Heart right ventricle (tissue), 16 donors: ENCODE data around the gene AZU1. TPM values are rescaled to one million over a fixed set of nuclear protein-coding genes. Genes with fewer than 3 reads are reported as not detected.

ENCODE experiments used
- ATAC-seq, 8 donors: fragments of 200-7000 bp; cut with Tn5 transposase; one replicate each; pipeline ENCODE4 v1.9.1; 2020; ENCODE audit warnings: mild to moderate bottlenecking in 8 of 8, moderate library complexity in 8 of 8, moderate number of reproducible peaks in 1 of 8
- DNase-seq, 2 donors: peaks; one replicate each; pipeline ENCODE4 v3.0.0-alpha.2; 2020
- H3K27ac ChIP-seq, 10 donors: fragments of 200-600 bp; sonication (generic) in 2 of 10; one replicate each; pipeline versions ENCODE4 v1.5.0 to v1.8.0; 2020 to 2022; ENCODE audit warnings: mild to moderate bottlenecking in 3 of 10
- H3K27me3 ChIP-seq, 7 donors: fragments of 200-600 bp; one replicate each; pipeline ENCODE4 v1.8.0; 2021 to 2022; ENCODE audit warnings: mild to moderate bottlenecking in 2 of 7
- H3K36me3 ChIP-seq, 9 donors: fragments of 200-600 bp; sonication (generic) in 1 of 9; one replicate each; pipeline versions ENCODE4 v1.5.0 to v1.8.0; 2020 to 2022; ENCODE audit warnings: mild to moderate bottlenecking in 2 of 9
- H3K4me1 ChIP-seq, 9 donors: fragments of 200-600 bp; sonication (generic) in 1 of 9; one replicate each; pipeline versions ENCODE4 v1.5.0 to v1.8.0; 2020 to 2022; ENCODE audit warnings: mild to moderate bottlenecking in 4 of 9
- H3K4me3 ChIP-seq, 10 donors: fragments of 200-600 bp; sonication (generic) in 2 of 10; one replicate each; pipeline versions ENCODE4 v1.5.0 to v1.8.0; 2020 to 2022; ENCODE audit warnings: mild to moderate bottlenecking in 7 of 10, moderate library complexity in 2 of 10
- H3K9me3 ChIP-seq, 11 donors: fragments of 200-600 bp in 10 of 11; sonication (generic) in 2 of 11; one replicate each; pipeline versions ENCODE4 v1.5.0 to v1.8.0; 2013 to 2022; ENCODE audit warnings: mild to moderate bottlenecking in 2 of 11, control low read depth in 1 of 11, moderate library complexity in 1 of 11
- CTCF ChIP-seq, 9 donors: fragments of 200-600 bp; sonication (generic) in 2 of 9; IDR thresholded peaks; one replicate each; pipeline versions ENCODE4 v1.5.0 to v1.8.0; 2021 to 2022; ENCODE audit warnings: antibody characterized with exemption in 9 of 9, mild to moderate bottlenecking in 5 of 9, moderate library complexity in 1 of 9
- WGBS, 2 donors: extraction: QIAGEN DNeasy Blood & Tissue Kit; methylation state at CpG; one replicate each; pipeline ENCODE4 v1.1.7; 2013; ENCODE audit warnings: inconsistent platforms in 1 of 2; 5-methylcytosine and 5-hydroxymethylcytosine counted together
- intact Hi-C, 10 donors: fragments of 100-400 bp; cut with DNase I; formaldehyde crosslinking; loops; one replicate each; pipeline versions ENCODE4 v1.11.1 to v1.14.2; 2022
- polyA plus RNA-seq, 2 donors: library from polyadenylated mRNA; stranded (reverse); fragments of 200-250 nt; gene quantifications; one replicate each; pipeline ENCODE4 v1.2.3, GENCODE V29; 2013
- total RNA-seq, 10 donors: library from RNA; stranded (reverse); fragmentation: NEBNext Ultra II Directional in 3 of 10; extraction: Animal tissue kit (Norgen Biotek cat#: 25700) in 3 of 10; gene quantifications; one replicate each; pipeline versions ENCODE4 v1.2.1 to v1.2.4, GENCODE V29; 2021 to 2023
- donor health status: Arrhythmogenic right ventricular cardiomyopathy.
- donor health status: ischemic (EF 13 %, LVEDD 7.1; RV severe dilation, severe dysfunction).
- donor health status: healthy with polysubstance abuse.
- donor health status: DM: no; HTN: yes; CAD: no.
- donor health status: DM: no; HTN: no; CAD: no.
- donor health status: ischemic (EF 25% LVEDD 6.9; RV normal size, moderate dysfunction).
- donor health status: ischemic (EF 25% LVEDD 5.7; RV mildly dilated, moderate dysfunction).
- donor health status: healthy.
- donor health status: DM: yes; HTN: yes; CAD: no.
- donor health status: Ischemic cardiomyopathy.
- donor health status: ischemic (EF 35%, LVEDD 5.7; RV mildly dilated, moderate dysfunction).
- donor health status: nonischemic (EF 11% LVEDD 7.7; RV severe dilation, severe dysfunction).
- donor health status: DM: yes; HTN: yes; CAD: no.
- donor health status: PGD.
- donor health status: ischemic (EF 29% LVEDD 5.4; RV normal size, mild dysfunction).
- donor health status: nonischemic (EF 23%, LVEDD 6.1; RV moderate dilation, normal function).

The AZU1 gene
- total and polyA plus RNA-seq, 12 donors: 0.06 to 1.7 TPM; not detected in 10

DNA sequence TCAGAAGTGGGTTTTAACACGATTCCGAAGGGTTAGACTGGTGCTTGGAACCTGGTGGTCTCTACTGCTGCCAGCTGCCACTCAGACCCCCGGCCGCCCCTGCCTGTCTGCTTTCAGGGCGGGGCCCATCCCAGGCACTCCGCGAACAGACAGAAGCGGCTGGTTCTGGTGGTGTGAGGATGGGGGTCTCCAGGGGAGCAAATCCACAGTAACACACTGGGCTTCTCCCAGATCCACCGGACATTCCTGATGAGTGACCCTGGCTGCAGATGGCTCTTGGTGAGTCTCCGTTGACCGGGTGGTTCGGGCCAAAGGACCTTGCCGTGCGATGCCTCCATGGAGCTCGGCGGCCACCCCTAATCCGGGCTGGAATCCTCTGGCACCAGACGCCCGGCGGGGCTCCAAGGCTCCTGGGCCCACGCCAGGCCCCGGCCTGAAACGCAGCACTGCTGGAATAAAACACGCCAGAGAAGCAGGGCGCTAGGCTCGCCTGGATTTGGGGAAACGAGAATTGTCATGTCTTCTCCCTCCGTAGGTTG is 32.5 kb upstream of the AZU1 start:
- no peaks in the 10 kb centered on the region for H3K9me3 ChIP-seq
- no peak overlapping the region for H3K4me3 ChIP-seq
- WGBS, 2 donors: 87 to 89% methylated on average over 28 of the region's 28 CpGs
- intact Hi-C loops: loop anchor here in 2 of 10 donors (5.0 to 10.0 kb wide), 2 partner anchors 60 to 288 kb away; partner anchors contain the start of genes CFD (in 1 of the 2), ELANE (in 1 of the 2) and TPGS1 (in 1 of the 2)
- peaks cover 0 to 21% (median 0%) of the 10 kb centered on the region in 9 donors for H3K36me3 ChIP-seq
- no peaks in the 10 kb centered on the region for H3K27me3 ChIP-seq
- ATAC-seq (no peak), DNase-seq (no peak)
- H3K4me1 ChIP-seq: peaks cover 13 to 57% (median 47%) of the 10 kb centered on the region in 9 donors
- H3K27ac ChIP-seq: peak overlapping the region in 4 of 10 donors; percentile 0 to 34 (median 7)
- TF ChIP-seq CTCF (IDR thresholded peaks at IDR 0.05): no peak

DNA sequence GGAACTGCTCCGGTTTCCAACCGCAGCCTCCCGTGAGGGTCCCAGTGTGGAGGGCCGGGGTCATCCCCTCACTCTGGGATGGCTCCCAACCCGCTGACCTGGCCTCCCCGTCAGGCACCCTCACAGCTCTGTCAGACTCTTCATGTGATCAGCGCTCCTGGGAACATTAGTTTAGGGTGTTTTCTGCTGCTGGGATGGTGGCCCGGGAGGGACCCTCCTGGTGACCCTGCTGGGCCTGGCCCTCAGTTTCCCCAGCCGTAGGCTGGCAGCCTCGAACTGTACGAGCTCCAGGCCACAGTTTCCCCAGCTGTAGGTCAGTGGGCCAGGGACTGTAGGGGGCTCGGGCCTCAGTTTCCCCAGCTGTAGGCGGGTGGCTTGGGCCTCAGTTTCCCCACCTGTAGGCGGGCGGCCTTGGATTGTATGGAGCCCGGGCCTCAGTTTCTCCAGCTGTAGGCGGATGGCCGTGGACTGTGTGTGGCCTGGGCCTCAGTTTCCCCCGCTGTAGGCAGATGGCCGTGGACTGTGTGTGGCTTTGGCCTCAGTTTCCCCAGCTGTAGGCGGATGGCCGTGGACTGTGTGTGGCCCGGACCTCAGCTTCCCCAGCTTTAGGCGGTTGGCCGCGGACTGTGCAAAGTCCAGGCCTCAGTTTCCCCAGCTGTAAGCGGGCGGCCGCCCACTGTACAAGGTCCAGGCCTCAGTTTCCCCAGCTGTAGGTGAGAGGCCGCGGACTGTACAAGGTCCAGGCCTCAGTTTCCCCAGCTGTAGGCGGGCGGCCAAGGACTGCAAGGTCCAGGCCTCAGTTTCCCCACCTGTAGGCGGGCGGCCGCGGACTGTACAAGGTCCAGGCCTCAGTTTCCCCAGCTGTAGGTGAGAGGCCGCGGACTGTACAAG is 31.7 kb upstream of the AZU1 start:
- intact Hi-C loops: loop anchor here in 2 of 10 donors (2.0 to 10.0 kb wide), 3 partner anchors 13 to 289 kb away; partner anchors contain the start of genes CFD (in 1 of the 2), ELANE (in 1 of the 2) and TPGS1 (in 1 of the 2)
- peaks cover 0 to 29% (median 0%) of the 10 kb centered on the region in 9 donors for H3K36me3 ChIP-seq
- H3K27ac ChIP-seq: peak overlapping the region in 9 of 10 donors; percentile 77 to 96 (median 91)
- peaks cover 21 to 57% (median 52%) of the 10 kb centered on the region in 9 donors for H3K4me1 ChIP-seq
- no peak for TF ChIP-seq CTCF (IDR thresholded peaks at IDR 0.05)
- H3K27me3 ChIP-seq: no peaks in the 10 kb centered on the region
- no peak for DNase-seq
- ATAC-seq: no peak
- WGBS, 2 donors: 81 to 85% methylated on average over 39 of the region's 39 CpGs
- peak overlapping the region; percentile 51 to 94 (median 80) for H3K4me3 ChIP-seq
- no peaks in the 10 kb centered on the region for H3K9me3 ChIP-seq

DNA sequence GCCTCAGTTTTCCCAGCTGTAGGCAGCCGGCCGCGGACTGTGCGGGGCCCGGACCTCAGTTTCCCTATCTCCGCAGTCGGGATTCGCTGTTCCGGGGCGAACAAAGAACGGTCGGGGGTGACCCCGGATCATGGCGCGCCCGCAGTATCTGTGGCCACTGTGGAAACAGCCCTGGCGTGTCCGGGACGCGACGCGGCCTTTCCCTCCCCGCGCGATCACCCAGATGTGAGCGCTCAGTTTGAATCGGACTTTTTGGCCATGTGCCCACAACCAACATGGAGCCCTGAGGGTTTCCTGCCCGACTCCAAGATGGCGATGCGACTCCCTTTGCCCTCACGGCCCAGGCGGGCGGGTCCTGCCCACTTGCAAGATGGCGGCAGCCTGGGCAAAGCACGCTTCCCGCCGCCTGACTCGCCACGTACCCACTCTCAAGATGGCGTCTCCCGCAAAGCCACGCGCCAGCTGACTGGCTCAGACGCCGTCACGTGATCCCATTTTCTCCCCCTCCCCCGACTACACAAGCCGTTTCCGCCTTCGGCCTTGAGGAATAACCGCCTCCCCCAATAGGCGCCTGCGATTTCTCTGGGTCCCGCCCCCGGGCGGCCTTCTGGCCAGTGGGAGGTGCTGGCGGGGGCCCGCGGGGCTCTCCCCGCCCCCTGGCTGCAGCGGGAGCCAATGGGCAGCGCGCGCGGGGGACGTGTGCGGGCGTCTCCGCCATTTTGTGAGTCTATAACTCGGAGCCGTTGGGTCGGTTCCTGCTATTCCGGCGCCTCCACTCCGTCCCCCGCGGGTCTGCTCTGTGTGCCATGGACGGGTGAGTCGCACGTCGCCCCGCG is 30.7 kb upstream of the AZU1 start, which contains the start of gene PTBP1:
Gene PTBP1, plus strand, starts transcription at position 761 of the 836 bp plus-strand sequence. Its CDS starts 46 bp downstream, at position 807.
- peak; percentile 87 to 95 (median 92) for ATAC-seq
- intact Hi-C loops: loop anchor here in 2 of 10 donors (2.0 to 10.0 kb wide), 3 partner anchors 14 to 290 kb away; partner anchors contain the start of genes CFD (in 1 of the 2), ELANE (in 1 of the 2) and TPGS1 (in 1 of the 2)
- peak within 1 kb of the TSS; percentile 61 to 95 (median 86) for H3K4me3 ChIP-seq
- peaks cover 30 to 57% (median 54%) of the 10 kb centered on the region in 9 donors for H3K4me1 ChIP-seq
- WGBS, 2 donors: 0 to 1% methylated on average over 81 to 83 of the region's 83 CpGs
- H3K9me3 ChIP-seq: no peaks in the 10 kb centered on the region
- no peaks in the 10 kb centered on the region for H3K27me3 ChIP-seq
- DNase-seq: peak; percentile 99 to 100
- peaks cover 0 to 38% (median 0%) of the 10 kb centered on the region in 9 donors for H3K36me3 ChIP-seq
- peak within 1 kb of the TSS; percentile 90 to 100 (median 98) for H3K27ac ChIP-seq
- peak in 7 of 9 donors; percentile 14 to 48 (median 29) for TF ChIP-seq CTCF (IDR thresholded peaks at IDR 0.05)
